Stimulated activated CD4-positive, alpha-beta T cell treated with anti-CD3 and anti-CD28 coated beads, Interleukin-2, amount 100 ng/mL, for 24 hours (primary cell): ENCODE results near the gene PCDHA7.
A peak's percentile ranks its signal among the peaks of the same experiment; 100 is the strongest.
"Not testable (repeated sequence)": the region's sequence is repeated elsewhere in the genome, so short reads cannot be mapped to it uniquely, and the experiment has no call there.

Source experiments
- DNase-seq, 2 donors: peaks; one replicate each; pipeline ENCODE4 v3.0.0-alpha.2; 2020

The PCDHA7 gene

GRCh38 chr5:140833993-140834392 is at the start of gene PCDHA7:
Gene PCDHA7, plus strand, starts transcription at chr5:140834269. Its CDS starts 115 bp downstream, at chr5:140834384.
- DNase-seq = no peak

DNA sequence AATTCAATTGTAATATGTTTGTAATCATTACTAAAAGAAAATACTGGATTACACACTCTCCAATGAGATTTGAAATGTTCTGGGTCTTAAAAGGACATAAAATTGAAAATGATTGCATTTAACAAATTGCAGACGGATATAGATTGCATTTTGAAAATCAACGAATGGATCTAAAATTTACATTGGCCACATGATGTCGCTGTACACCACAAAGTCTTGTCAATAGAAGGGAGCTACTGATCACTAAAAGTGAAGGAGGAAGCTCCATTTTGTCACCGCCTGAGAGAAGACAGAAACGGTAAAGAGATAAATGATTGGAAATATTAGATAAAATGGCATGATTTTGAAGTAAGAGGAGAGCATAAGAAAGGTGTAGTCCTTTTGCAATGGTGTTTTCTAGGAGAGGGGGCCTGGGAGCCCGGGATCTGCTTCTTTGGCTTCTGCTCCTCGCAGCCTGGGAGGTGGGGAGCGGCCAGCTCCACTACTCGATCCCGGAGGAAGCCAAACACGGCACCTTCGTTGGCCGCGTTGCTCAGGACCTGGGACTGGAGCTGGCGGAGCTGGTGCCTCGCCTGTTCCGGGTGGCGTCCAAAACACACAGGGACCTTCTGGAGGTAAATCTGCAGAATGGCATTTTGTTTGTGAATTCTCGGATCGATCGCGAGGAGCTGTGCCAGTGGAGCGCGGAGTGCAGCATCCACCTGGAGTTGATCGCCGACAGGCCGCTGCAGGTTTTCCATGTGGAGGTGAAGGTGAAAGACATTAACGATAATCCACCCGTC is 48.0 kb upstream of the PCDHA7 start, which contains the start of gene PCDHA1:
TSS of gene PCDHA1 (plus strand) at position 236 of the 782 bp plus-strand sequence.
- no peak for DNase-seq

DNA sequence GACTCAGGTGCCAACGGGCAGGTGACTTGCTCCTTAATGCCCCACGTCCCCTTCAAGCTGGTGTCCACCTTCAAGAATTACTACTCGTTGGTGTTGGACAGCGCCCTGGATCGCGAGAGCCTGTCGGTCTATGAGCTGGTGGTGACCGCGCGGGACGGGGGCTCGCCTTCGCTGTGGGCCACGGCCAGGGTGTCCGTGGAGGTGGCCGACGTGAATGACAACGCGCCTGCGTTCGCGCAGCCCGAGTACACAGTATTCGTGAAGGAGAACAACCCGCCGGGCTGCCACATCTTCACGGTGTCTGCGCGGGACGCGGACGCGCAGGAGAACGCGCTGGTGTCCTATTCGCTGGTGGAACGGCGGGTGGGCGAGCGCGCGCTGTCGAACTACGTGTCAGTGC is 46.6 kb upstream of the PCDHA7 start:
- DNase-seq = not testable (repeated sequence)

- DNase-seq = not testable (repeated sequence)
Observed at GRCh38 chr5:140787849-140788504, 46.1 kb upstream of the PCDHA7 start.

GRCh38 chr5:140791089-140791488 is 43.0 kb upstream of the PCDHA7 start:
- no peak for DNase-seq

DNA sequence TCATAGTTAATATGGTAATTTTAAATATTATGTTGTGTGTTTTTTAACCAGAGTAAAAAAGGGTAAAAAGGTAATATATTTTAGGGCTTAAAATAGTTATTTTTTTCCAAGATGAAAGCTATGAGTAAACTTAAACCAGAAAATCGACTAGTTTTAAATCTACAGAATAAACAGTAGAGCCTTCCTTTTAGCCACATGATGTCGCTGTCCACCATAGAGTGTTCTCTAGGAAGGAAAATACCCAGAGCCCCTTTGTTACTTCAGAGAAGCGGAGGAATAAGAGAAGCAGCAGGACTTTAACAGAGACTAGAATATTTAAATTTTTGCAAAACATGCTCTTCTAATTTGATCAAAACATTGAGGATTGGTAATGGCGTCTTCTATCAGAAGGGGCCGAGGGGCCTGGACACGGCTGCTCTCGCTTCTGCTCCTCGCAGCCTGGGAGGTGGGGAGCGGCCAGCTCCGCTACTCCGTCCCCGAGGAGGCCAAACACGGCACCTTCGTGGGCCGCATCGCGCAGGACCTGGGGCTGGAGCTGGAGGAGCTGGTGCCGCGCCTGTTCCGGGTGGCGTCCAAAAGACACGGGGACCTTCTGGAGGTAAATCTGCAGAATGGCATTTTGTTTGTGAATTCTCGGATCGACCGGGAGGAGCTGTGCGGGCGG is 39.3 kb upstream of the PCDHA7 start, which contains the start of gene PCDHA2:
TSS of gene PCDHA2 (plus strand) at position 258 of the 664 bp plus-strand sequence.
- DNase-seq = no peak

DNA sequence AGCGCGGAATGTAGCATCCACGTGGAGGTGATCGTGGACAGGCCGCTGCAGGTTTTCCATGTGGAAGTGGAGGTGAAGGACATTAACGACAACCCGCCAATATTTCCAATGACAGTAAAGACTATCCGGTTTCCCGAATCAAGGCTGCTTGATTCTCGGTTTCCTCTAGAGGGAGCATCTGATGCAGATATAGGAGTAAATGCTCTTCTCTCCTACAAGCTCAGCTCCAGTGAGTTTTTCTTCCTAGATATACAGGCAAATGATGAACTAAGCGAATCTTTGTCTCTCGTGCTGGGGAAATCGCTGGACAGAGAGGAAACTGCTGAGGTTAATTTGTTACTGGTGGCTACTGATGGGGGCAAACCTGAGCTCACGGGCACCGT is 38.8 kb upstream of the PCDHA7 start:
- DNase-seq = no peak

DNA sequence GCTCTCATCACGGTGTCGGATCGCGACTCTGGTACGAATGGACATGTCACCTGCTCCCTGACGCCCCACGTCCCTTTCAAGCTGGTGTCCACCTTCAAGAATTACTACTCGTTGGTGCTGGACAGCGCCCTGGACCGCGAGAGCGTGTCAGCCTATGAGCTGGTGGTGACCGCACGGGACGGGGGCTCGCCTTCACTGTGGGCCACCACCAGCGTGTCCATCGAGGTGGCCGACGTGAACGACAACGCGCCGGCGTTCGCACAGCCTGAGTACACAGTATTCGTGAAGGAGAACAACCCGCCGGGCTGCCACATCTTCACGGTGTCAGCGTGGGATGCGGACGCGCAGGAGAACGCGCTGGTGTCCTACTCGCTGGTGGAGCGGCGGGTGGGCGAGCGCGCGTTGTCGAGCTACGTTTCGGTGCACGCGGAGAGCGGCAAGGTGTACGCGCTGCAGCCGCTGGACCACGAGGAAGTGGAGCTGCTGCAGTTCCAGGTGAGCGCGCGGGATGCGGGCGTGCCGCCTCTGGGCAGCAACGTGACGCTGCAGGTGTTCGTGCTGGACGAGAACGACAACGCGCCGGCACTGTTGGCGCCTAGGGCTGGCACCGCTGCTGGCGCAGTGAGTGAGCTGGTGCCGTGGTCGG is 37.9 kb upstream of the PCDHA7 start:
- not testable (repeated sequence) for DNase-seq

GRCh38 chr5:140796718-140797095 is 37.4 kb upstream of the PCDHA7 start:
- DNase-seq = no peak

- DNase-seq = no peak
Observed at GRCh38 chr5:140800816-140801493, 33.1 kb upstream of the PCDHA7 start, which contains the start of gene PCDHA3. Gene PCDHA3, plus strand, starts transcription at chr5:140801057.

DNA sequence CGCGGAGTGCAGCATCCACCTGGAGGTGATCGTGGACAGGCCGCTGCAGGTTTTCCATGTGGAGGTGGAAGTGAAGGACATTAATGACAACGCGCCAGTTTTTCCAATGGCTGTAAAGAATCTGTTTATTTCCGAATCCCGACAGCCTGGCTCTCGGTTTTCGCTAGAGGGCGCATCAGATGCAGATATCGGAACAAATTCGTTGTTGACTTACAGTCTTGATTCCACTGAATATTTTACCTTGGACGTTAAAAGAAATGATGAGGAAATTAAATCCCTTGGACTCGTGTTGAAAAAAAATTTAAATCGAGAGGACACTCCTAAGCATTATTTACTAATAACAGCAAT is 32.6 kb upstream of the PCDHA7 start:
- DNase-seq = no peak

- not testable (repeated sequence) for DNase-seq
Observed at GRCh38 chr5:140802381-140802780, 31.7 kb upstream of the PCDHA7 start.

DNA sequence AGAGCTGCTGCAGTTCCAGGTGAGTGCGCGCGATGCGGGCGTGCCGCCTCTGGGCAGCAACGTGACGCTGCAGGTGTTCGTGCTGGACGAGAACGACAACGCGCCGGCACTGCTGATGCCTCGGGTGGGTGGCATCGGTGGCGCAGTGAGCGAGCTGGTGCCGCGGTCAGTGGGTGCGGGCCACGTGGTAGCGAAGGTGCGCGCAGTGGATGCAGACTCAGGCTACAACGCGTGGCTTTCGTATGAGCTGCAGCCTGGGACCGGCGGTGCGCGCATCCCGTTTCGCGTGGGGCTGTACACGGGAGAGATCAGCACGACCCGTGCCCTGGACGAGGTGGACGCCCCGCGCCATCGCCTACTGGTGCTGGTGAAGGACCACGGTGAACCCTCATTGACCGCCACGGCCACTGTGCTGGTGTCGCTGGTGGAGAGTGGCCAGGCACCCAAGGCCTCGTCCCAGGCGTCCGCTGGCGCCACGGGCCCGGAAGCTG is 31.2 kb upstream of the PCDHA7 start:
- DNase-seq = no peak

DNA sequence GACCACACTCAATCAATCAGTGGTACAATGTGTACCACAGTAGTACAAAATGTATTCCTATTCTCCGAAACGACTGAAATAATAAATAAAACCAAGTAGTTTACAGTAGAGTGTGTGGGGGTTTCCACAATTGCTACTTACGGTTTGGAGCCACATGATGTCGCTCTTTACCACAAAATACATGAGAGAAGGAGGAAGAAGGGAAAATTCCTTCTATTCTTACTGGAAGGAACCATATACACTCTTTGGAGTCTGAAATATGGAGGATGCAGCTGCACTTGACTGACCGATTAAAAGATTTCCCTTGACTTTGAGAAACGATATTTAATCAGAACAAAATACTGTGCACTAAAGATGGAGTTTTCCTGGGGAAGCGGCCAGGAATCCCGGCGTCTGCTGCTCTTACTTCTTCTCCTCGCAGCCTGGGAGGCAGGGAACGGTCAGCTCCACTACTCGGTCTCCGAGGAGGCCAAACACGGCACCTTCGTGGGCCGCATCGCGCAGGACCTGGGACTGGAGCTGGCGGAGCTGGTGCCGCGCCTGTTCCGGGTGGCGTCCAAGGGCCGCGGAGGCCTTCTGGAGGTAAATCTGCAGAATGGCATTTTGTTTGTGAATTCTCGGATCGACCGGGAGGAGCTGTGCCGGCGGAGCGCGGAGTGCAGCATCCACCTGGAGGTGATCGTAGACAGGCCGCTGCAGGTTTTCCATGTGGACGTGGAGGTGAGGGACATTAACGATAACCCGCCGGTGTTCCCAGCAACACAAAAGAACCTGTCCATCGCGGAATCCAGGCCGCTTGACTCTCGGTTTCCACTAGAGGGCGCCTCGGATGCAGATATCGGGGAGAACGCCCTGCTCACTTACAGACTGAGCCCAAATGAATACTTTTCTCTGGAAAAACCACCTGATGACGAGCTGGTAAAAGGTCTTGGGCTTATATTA is 27.0 kb upstream of the PCDHA7 start, which contains the start of gene PCDHA4:
TSS of gene PCDHA4 (plus strand) at position 235 of the 942 bp plus-strand sequence.
- DNase-seq = peak in 1 of 2 donors; percentile 39

DNA sequence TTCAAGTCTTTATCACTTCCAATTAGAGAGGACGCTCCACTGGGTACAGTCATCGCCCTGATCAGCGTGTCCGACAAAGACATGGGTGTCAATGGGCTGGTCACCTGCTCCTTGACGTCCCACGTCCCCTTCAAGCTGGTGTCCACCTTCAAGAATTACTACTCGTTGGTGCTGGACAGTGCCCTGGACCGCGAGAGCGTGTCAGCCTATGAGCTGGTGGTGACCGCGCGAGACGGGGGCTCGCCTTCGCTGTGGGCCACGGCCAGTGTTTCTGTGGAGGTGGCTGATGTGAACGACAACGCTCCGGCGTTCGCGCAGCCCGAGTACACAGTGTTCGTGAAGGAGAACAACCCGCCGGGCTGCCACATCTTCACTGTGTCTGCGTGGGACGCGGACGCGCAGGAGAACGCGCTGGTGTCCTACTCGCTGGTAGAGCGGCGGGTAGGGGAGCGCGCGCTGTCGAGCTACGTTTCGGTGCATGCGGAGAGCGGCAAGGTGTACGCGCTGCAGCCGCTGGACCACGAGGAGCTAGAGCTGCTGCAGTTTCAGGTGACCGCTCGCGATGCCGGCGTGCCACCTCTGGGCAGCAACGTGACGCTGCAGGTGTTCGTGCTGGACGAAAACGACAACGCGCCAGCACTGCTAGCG is 25.7 kb upstream of the PCDHA7 start:
- DNase-seq = not testable (repeated sequence)

- no peak for DNase-seq
Observed at GRCh38 chr5:140808889-140809291, 25.2 kb upstream of the PCDHA7 start.

GRCh38 chr5:140821375-140822280 is 12.4 kb upstream of the PCDHA7 start, which contains the start of gene PCDHA5:
Gene PCDHA5, plus strand, starts transcription at chr5:140821613.
- DNase-seq = peak in 1 of 2 donors; percentile 58

DNA sequence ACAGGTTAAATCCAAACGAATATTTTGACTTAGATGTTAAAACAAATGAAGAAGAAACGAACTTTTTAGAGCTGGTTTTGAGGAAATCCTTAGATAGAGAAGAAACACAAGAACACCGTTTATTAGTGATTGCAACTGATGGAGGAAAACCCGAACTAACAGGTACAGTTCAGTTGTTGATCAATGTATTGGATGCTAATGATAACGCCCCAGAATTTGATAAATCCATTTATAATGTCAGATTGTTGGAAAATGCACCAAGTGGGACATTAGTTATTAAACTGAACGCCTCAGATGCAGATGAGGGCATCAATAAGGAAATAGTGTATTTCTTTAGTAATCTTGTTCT is 11.8 kb upstream of the PCDHA7 start:
- no peak for DNase-seq

DNA sequence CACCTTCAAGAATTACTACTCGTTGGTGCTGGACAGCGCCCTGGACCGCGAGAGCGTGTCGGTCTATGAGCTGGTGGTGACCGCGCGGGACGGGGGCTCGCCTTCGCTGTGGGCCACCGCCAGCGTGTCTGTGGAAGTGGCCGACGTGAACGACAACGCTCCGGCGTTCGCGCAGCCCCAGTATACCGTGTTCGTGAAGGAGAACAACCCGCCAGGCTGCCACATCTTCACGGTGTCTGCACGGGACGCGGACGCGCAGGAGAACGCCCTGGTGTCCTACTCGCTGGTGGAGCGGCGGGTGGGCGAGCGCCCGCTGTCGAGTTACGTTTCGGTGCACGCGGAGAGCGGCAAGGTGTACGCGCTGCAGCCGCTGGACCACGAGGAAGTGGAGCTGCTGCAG is 11.1 kb upstream of the PCDHA7 start:
- DNase-seq = not testable (repeated sequence)
